Endothelial cell of umbilical vein (primary cell): ENCODE results near the gene GLYATL2.

Experiments
- FOS ChIP-seq: IDR thresholded peaks from 2 replicates; pipeline ENCODE4 v1.6.1; 2011; ENCODE audit warnings: mild to moderate bottlenecking, low read length, moderate library complexity, borderline replicate concordance; ENCODE audit not compliant: insufficient read depth
- GATA2 ChIP-seq: IDR thresholded peaks from 2 replicates; pipeline ENCODE4 v1.7.0; 2011; ENCODE audit warnings: low read depth, mild to moderate bottlenecking, moderate library complexity, mixed read lengths, low read length; ENCODE audit not compliant: insufficient read length, insufficient read depth
- POLR2A ChIP-seq: IDR thresholded peaks from 2 replicates; pipeline ENCODE4 v1.6.1; 2012; ENCODE audit warnings: low read depth, mild to moderate bottlenecking, control low read depth, low read length
- POLR2AphosphoS5 ChIP-seq: IDR thresholded peaks from 2 replicates; pipeline ENCODE4 v1.6.1; 2012; ENCODE audit warnings: low read depth, mild to moderate bottlenecking, control low read depth, low read length, moderate library complexity; ENCODE audit not compliant: insufficient read depth
- TF ChIP-seq, protein P1 (sequence below), 2 donors: IDR thresholded peaks; 1 replicate in 1 of 2; 2 replicates in 1 of 2; pipeline ENCODE4 v1.5.1; 2011; ENCODE audit warnings: low read length in 2 of 2, mild to moderate bottlenecking in 2 of 2, moderate library complexity in 2 of 2, control low read depth in 1 of 2, inconsistent platforms in 1 of 2, low read depth in 1 of 2; ENCODE audit not compliant: insufficient read depth in 1 of 2; ENCODE audit errors: extremely low read depth in 1 of 2

DNA sequence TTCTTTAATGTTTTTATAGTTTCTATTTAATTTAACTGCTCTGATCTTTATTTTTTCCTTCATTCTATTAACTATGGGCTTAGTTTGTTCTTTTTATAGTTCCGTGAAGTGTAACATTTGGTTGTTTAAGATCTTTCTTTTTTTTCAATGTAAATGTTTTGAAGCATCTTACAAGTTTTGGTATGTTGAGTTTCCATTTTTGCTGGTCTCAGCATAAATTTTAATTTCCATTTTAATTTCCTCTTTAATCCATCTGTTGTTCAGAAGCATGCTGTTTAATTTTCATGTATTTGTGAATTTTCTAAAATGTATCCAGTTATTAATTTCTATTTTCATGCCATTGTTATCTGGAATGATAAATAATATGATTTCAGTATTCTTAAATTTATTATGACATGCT, 17.0 kb upstream of the GLYATL2 start:
- TF ChIP-seq, protein P1, sequence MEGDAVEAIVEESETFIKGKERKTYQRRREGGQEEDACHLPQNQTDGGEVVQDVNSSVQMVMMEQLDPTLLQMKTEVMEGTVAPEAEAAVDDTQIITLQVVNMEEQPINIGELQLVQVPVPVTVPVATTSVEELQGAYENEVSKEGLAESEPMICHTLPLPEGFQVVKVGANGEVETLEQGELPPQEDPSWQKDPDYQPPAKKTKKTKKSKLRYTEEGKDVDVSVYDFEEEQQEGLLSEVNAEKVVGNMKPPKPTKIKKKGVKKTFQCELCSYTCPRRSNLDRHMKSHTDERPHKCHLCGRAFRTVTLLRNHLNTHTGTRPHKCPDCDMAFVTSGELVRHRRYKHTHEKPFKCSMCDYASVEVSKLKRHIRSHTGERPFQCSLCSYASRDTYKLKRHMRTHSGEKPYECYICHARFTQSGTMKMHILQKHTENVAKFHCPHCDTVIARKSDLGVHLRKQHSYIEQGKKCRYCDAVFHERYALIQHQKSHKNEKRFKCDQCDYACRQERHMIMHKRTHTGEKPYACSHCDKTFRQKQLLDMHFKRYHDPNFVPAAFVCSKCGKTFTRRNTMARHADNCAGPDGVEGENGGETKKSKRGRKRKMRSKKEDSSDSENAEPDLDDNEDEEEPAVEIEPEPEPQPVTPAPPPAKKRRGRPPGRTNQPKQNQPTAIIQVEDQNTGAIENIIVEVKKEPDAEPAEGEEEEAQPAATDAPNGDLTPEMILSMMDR (IDR thresholded peaks at IDR 0.05; ENCODE audit: extremely low read depth in 1 of 2, insufficient read depth in 1 of 2, low read depth in 1 of 2, low read length in 2 of 2), result no peak
- no peak for TF ChIP-seq FOS
- no peak for TF ChIP-seq GATA2
- no peak for TF ChIP-seq POLR2A
- no peak for TF ChIP-seq POLR2AphosphoS5
